Right hindlimb (tissue), 1 donor: ENCODE data around the gene EVI5L.

ENCODE experiments used
- DNase-seq: peaks from one replicate; pipeline ENCODE4 v3.0.0-alpha.2; 2018

EVI5L gene

GRCh38 chr19:7818806-7819205, 11.2 kb upstream of the EVI5L start:
- no peak for DNase-seq

GRCh38 chr19:7819337-7819736, 10.7 kb upstream of the EVI5L start:
- no peak for DNase-seq

- DNase-seq, result no peak
Observed at GRCh38 chr19:7820588-7820987, 9.4 kb upstream of the EVI5L start.

DNA sequence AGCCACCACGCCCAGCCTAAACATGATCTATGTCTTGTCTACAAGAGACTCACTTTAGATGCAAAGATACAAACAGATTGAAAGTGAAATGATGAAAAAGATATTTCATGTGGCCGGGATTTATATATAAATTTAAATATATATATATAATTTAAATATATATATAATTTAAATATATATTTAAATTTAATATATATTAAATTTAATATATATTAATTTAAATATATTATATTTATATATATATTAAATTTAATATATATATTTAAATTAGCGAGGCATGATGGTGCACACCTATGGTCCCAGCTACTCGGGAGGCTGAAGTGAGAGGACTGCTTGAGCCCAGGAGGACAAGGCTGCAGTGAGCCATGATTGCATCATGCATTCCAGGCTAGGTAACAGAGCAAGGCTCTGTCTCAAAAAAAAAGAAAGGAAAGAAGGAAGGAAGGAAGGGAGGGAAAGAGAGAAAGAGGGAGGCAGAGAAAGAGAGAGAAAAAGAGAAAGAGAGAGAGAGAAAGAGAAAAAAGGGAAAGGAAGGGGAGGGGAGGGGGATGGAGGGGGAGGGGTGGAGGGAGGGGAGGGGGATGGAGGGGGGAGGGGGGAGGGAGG, 7.0 kb upstream of the EVI5L start:
- DNase-seq, result no peak

DNA sequence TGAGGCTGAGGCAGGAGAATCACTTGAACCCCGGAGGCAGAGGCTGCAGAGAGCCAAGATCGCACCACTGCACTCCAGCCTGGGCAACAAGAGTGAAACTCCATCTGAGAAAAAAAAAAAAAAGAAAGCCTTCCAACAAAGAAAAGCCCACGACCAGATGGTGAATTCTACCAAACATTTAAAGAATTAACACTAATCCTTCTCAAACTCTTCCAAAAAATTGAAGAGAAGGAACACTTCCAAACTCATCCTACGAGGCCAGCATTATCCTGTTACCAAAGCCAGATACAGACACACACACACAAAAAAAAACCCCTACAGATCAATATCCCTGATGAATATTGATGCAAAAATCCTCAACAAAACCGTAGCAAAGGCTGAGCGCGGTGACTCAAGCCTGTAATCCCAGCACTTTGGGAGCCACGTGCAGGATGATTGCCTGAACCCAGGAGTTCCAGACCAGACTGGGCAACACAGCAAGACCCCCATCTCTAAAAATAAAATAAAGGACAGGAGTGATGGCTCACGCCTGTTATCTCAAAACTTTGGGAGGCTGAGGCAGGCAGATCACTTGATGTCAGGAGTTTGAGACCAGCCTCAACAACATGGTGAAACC, 6.2 kb upstream of the EVI5L start:
- DNase-seq, result no peak

DNA sequence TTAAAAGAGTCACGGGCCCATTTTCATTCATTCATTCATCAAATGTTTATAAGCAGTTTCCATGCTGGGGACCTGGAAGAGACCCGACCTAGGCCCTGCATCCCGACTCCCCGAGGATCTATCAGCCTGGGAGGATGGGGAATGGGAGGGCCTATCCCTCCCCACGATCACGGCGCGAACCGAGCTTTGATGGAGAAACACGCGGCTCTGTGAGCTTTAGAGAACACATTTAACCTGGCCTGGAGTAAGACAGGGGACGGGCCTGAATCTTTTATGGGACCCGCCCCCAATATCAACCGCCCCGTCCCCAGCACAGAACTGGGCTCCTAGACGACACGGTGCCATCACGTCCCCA, 875 bp upstream of the EVI5L start:
- no peak for DNase-seq

GRCh38 chr19:7830272-7830771, 304 bp downstream of the EVI5L start:
- no peak for DNase-seq

GRCh38 chr19:7830823-7831222, 805 bp downstream of the EVI5L start:
- DNase-seq, result no peak

GRCh38 chr19:7831452-7831851, 1.4 kb downstream of the EVI5L start:
- no peak for DNase-seq

DNA sequence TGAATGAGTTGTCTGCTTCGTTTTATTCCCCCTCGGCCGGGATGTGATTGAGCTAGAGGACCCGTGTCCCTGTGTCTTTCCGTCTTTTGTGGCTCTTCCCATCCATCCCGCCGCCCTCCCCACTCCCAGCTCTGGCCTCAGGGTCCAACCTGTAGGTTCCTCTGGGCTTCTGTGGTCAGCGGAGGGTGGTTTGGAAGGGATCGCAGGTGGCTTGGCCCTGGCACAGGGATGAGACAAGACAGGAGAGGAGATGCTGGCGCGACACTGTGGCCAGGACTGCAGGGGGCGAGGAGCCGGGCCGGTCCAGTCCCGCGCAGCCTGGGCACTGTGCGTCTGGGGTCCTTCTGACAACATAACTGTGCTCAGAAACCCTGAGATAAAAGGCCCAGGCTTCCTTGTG, 2.0 kb downstream of the EVI5L start:
- no peak for DNase-seq

DNA sequence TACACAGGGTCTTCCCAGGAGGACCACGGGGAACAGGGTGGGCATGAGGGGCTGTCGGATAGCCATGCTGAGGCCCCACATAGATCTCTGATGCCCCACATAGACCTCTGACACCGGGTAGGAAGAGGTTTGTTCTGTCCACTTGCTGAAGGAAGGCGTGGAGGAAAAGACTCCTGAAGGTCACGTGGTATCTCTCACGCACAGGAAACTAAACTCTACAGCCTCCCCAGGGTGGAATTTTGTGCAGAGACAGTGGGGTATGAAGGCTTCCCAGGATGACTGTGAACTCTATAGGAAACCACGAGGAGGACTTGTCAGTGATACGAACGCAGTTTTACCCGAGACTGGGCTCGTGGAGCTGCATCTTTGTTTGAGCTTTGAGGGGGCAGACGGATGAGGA, 2.8 kb downstream of the EVI5L start:
- no peak for DNase-seq

DNA sequence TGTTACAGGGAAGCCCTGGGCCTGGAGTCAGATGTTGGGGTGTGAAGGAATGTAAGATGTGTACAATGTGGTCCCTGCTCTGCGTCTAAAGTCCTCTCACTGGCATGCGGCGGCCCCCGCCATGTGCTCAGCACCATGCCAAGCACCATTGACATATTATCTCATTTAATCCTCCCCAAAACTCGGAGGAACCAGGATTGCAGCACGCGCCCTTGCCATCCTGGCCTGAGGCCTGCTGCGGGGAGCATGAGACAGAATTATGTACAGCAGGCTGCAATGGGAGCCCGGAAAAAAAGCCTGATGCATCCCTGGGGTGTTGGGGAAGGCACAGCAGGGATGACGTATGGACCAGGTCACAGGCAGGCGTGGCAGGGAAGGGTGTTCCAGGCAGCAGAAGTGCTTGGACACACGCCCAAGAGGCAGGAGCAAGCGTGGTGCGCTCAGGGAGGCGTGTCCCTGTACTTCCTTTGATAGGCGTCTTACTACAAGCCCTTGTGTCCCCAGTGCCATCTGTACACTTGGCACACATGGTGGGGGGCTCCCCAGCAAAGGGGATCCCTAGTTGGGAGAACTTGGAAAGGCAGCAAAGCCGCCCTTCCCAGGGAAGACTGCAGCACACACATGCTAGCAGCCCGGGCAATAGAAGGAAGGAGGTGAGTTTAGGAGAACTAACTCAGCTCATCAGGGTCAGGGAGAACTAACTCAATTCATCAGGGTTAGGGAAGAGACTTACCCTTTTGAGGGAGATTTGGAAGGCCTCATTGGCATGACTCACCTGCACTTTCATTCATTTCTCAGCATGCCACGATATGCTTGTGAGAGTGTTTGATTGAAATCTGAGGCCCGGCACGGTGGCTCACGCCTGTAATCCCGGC, 3.4 kb downstream of the EVI5L start:
- no peak for DNase-seq

- DNase-seq, result no peak
Observed at GRCh38 chr19:7839476-7839875, 9.5 kb downstream of the EVI5L start.

GRCh38 chr19:7840629-7841028, 10.6 kb downstream of the EVI5L start:
- DNase-seq, result no peak

DNA sequence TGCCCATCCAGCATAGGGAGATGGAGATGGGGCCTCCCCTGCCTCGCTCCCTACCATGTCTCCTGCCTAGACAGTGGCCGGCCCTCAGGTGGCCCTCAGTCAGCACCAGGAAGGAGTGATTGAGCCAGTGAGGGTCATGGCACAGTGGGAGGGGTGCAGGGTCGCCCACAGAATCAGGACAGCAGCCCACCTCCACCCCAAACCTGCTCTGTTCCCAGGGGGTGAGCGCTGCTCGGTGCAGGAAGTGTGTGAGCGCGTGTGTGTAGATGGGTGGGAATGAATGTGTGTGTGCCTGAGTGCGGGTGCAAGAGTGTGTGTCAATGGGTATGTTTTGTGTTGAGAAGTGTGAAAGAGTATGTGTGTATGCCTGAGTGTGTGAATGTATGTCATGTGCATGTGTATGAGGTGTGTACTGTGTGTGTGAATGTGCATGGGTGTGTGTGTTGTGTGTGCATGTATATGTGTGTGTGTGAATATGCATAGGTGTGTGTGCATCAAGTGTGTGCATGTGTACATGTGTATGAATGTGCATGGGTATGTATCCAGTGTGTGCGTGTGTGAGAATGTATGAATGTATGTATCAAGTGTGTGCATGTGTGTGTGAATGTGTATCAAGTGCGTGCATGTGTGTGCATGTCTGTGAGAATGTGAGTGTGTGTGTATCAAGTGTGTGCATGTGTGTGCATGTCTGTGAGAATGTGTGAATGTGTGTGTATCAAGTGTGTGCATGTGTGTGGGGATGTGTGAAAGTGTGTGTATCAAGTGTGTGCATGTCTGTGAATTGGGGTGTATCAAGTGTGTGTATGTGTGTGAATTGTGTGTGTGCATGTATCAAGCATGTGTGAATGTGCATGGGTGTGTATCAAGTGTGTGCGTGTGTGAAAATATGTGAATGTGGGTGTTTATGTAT, 12.0 kb downstream of the EVI5L start:
- no peak for DNase-seq

DNA sequence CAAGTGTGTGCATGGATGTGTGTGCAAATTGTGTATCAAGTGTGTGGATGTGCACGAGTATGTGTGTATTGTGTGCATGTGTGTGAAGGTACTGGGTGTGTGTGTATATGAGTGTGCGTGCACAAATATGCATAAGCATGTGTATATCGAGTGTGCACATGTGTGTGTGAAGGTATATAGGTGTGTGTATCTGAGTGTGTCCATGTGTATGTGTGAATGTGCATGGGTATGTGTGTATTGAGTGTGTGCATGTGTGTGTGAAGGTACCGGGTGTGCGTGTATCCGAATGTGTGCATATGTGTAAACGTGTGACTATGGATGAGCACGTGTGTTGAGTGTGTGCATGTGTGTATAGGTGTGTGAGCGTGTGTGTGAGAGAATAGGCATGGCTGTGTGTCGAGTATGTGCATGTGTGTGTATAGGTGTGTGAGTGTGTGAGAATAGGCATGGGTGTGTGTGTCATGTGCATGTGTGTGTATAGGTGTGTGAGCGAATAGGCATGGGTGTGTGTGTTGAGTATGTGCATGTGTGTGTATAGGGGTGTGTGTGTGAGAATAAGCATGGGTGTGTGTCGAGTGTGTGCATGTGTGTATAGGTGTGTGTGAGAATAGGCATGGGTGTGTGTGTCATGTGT, 12.8 kb downstream of the EVI5L start:
- no peak for DNase-seq

DNA sequence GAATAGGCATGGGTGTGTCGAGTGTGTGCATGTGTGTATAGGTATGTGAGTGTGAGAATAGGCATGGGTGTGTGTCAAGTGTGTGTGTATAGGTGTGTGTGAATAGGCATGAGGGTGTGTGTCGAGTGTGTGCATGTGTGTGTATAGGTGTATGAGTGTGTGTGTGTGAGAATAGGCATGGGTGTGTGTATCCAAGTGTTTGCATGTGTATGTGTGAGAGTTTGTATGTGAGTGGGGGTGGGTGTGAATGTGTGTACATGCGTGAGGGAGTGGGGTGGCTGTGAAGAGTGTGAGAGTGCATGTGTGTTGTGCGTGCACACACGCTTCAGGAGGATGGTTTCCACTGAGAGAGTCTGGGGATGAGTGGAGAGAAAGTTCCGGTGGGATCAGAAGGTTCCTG, 13.5 kb downstream of the EVI5L start:
- DNase-seq, result no peak

DNA sequence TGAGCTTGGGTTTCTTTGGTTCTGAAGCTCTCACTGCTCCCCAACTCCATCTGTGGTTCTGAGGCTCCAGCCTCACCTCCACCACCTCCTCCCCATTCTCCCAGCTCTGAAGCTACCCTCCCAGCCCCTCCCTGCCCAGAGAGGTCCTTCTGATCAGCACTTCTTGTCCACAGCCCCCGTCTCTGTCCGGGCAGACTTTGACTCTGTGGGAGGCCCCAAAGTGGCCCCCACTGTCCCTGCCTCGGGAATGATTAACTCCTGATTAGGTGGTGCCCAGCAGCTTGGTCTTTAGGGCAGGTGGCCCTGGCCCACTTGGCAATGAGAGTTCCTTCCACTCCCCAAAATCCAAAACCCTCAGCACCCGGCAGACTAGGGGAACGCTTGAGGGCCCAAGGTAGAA, 14.4 kb downstream of the EVI5L start:
- no peak for DNase-seq

GRCh38 chr19:7844951-7845350, 14.9 kb downstream of the EVI5L start:
- DNase-seq, result no peak

DNA sequence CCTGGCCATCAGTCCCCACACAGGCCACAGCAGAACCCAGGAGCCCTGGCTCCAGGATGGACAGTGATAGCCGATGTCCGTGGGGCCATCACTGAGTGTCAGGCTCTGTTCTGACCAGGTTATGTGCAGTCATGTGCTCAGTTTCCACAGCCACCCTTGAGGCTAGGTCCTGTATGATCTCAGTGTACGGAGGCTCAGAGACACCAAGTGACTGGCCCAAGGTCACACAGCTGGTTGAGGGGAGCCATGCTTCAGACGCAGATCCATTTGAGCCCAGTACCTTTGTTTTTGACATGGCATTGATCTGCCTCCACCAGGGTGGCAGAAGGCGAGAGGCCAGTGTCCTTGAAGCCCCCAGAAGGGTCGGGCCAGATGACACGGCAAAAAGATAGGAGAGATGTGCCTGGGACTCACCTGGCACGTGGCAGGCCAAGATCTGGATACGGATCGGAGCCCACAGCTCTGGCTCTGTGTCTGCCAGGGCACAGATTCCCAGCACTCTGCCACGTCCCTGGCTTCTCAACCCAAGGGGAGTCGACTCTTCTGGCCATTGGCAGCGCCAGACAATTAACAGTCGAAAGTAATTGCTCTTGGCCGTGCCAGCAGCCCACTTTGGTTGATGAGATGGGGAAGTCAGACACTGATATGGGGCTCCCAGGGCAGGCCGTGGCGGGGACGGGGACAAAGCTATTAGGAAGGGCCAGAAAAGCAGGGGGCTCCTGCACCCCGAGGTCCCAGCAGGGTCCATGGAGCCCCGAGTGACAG, 15.6 kb downstream of the EVI5L start:
- no peak for DNase-seq

DNA sequence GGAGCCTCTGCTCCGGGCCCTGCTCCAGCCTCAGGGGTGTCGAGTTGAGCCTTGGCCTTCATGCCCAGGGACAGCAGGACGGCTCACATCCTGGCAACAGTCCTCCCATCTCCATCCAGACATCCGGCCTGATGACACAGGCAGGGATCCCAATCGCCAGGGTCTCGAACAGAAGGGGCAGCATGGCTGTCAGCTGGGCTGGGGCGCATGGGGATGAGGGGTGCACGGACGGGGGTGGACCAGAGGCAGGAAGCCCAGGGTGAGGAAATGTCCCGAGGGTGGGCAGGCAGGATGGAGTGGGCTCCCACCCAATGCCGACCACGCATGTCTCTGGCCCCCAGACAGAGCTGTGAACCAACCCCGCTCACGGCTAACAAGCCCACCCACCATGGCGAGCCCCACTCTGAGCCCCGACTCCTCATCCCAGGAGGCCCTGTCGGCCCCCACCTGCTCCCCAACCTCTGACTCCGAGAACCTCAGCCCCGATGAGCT, 16.2 kb downstream of the EVI5L start:
- DNase-seq, result peak; percentile 13

- DNase-seq, result peak; percentile 15
Observed at GRCh38 chr19:7847664-7848063, 17.6 kb downstream of the EVI5L start.
